ENCODE measurements around the gene ZNF605. TPM values are rescaled to one million over a fixed set of nuclear protein-coding genes. Genes with fewer than 3 reads are reported as not detected.

Gene ZNF605
- total RNA-seq, 4 donors from 2014 or later, result 7.9 to 20.6 (median 9.0) TPM

DNA sequence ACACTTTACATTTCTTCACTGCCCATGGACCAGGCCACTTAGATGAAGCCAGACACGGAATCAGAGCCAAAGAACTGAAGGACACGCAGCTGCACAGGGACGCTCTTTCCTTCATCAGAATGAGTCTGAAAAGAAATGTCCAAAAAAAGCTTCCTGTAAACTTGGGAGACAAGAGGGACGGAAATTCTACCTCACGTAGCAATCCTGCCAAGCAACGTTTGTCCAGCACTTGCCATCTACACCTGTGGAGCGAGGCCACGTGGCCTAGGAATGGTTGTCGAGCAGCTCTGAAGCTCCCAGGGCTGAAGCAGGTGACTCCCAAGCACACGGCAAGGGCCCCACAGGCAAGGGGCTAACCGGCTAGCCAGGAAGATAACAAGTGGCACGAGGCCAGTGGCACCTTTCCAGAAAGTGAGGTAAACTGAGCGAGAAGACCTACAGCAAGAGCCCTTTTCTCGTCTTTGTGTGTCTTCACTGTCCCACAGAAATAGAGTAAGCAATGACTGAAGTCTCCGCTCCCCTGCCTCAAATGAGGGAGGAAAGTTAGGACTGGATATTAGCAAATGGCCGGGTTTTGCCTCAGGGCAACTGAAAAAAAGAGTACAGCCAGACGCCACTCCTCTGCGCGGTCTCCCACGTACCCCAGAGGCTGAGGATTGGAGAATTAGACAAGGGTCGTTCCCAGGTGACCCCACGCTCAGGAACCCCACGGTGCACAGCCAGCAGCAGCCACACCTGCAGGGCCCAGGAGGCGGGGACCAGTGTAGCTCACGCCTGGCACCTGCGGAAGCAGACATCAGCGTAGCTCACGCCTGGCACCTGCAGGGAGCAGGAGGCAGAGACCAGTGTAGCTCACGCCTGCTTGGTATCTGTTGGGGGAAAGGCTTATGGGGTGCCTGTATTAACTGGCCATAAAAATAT, 7.7 kb downstream of the ZNF605 start:
- no peaks in the 10 kb centered on the region for H3K4me1 ChIP-seq
- H3K27ac ChIP-seq, result no peak overlapping the region
- no peaks in the 10 kb centered on the region for H3K27me3 ChIP-seq
- no peak for DNase-seq (ENCODE audit: low spot score in 2 of 2)
- peaks cover 6 to 89% (median 31%) of the 10 kb centered on the region in 3 donors for H3K36me3 ChIP-seq
- TF ChIP-seq EP300 (IDR thresholded peaks at IDR 0.05), result no peak
- TF ChIP-seq, protein P1, sequence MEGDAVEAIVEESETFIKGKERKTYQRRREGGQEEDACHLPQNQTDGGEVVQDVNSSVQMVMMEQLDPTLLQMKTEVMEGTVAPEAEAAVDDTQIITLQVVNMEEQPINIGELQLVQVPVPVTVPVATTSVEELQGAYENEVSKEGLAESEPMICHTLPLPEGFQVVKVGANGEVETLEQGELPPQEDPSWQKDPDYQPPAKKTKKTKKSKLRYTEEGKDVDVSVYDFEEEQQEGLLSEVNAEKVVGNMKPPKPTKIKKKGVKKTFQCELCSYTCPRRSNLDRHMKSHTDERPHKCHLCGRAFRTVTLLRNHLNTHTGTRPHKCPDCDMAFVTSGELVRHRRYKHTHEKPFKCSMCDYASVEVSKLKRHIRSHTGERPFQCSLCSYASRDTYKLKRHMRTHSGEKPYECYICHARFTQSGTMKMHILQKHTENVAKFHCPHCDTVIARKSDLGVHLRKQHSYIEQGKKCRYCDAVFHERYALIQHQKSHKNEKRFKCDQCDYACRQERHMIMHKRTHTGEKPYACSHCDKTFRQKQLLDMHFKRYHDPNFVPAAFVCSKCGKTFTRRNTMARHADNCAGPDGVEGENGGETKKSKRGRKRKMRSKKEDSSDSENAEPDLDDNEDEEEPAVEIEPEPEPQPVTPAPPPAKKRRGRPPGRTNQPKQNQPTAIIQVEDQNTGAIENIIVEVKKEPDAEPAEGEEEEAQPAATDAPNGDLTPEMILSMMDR (IDR thresholded peaks at IDR 0.05), result no peak
- 95 to 97% methylated on average over 23 to 29 of the region's 29 CpGs for WGBS, 2 donors
- H3K9me3 ChIP-seq, result peaks cover 6 to 100% (median 38%) of the 10 kb centered on the region in 4 donors
- H3K4me3 ChIP-seq, result no peak overlapping the region

DNA sequence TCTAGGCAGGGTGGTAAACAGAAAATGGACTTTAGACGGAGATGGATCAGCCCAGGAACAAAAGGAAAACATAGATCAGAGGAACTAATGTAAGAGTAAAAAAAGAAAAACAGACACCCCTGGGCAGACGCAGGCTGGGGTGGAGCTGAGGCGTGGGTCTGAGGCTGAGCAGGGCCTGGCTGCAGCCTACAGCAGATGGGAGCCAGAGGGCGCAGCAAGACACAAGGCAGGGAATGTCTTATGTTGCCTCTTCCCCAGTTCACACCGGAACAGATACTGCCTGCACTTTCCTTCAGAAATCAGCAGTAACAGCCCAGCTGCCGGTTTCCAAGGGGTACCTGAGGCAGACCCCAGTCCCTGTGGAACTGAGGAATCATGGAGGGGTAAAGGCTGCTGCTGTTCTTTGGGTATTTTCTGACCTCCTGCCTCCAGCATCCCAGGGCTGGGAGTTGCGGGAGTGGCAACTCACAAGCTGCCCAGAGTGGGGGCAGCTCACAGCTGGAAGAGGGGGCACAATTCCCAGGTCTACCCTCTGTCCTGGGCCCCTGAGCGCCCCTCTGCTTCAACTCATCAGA, 9.8 kb downstream of the ZNF605 start:
- H3K36me3 ChIP-seq, result peaks cover 6 to 93% (median 45%) of the 10 kb centered on the region in 3 donors
- H3K9me3 ChIP-seq, result peaks cover 6 to 100% (median 39%) of the 10 kb centered on the region in 4 donors
- no peaks in the 10 kb centered on the region for H3K27me3 ChIP-seq
- no peak for DNase-seq (ENCODE audit: low spot score in 2 of 2)
- no peak overlapping the region for H3K27ac ChIP-seq
- H3K4me1 ChIP-seq, result no peaks in the 10 kb centered on the region
- 91 to 93% methylated on average over 8 of the region's 8 CpGs for WGBS, 2 donors
- no peak overlapping the region for H3K4me3 ChIP-seq
- TF ChIP-seq, protein P1 (IDR thresholded peaks at IDR 0.05), result no peak
- TF ChIP-seq POLR2A (IDR thresholded peaks at IDR 0.05) (no peak), EP300 (IDR thresholded peaks at IDR 0.05) (no peak)

GRCh38 chr12:132945806-132946205, 10.3 kb downstream of the ZNF605 start:
- Histone ChIP-seq H3K4me1 (no peaks in the 10 kb centered on the region), H3K9me3 (peaks cover 6 to 100% (median 41%) of the 10 kb centered on the region in 4 donors), H3K27me3 (no peaks in the 10 kb centered on the region), H3K4me3 (no peak overlapping the region), H3K27ac (no peak overlapping the region), H3K36me3 (peaks cover 6 to 98% (median 45%) of the 10 kb centered on the region in 3 donors)
- no peak for DNase-seq (ENCODE audit: low spot score in 2 of 2)
- TF ChIP-seq, protein P1 (IDR thresholded peaks at IDR 0.05), result no peak
- no peak for TF ChIP-seq POLR2A (IDR thresholded peaks at IDR 0.05)
- no peak for TF ChIP-seq EP300 (IDR thresholded peaks at IDR 0.05)
- WGBS, 2 donors, result 97% methylated on average over 9 of the region's 9 CpGs

DNA sequence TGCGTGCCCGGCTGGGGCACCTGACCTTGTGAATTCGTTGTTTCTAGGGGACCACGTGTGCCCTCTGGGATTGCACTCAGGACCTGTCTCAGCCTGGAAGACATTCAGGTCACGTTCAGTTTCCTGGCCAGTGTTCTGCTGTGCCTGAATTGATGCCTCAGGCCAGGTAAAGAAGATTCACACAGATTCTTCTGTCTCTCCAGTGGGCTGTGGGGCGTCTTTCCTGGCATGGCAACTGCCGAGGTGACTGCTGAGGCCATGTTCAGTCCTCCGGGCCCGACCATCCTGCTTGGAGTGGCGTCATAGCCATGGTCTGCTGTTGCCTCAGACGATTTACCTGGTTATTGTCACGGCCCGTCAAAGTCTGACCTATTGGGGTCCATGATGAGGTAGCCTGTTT, 13.5 kb downstream of the ZNF605 start:
- peaks cover 0 to 91% (median 35%) of the 10 kb centered on the region in 4 donors for H3K9me3 ChIP-seq
- TF ChIP-seq POLR2A (IDR thresholded peaks at IDR 0.05) (no peak), EP300 (IDR thresholded peaks at IDR 0.05) (no peak)
- TF ChIP-seq, protein P1 (IDR thresholded peaks at IDR 0.05), result no peak
- 98 to 100% methylated on average over 13 of the region's 13 CpGs for WGBS, 2 donors

More for the DNA sequence above, 13.5 kb downstream of the ZNF605 start:
- H3K4me1 ChIP-seq, result no peaks in the 10 kb centered on the region
- no peak for DNase-seq (ENCODE audit: low spot score in 2 of 2)
- H3K27ac ChIP-seq, result no peak overlapping the region
- H3K4me3 ChIP-seq, result no peak overlapping the region
- peaks cover 4 to 81% (median 45%) of the 10 kb centered on the region in 3 donors for H3K36me3 ChIP-seq
- H3K27me3 ChIP-seq, result no peaks in the 10 kb centered on the region
